Activated CD4-positive, alpha-beta T cell treated with anti-CD3 and anti-CD28 coated beads for 24 hours (primary cell): Measurements from ENCODE around the gene JPT2.
A peak's percentile ranks its signal among the peaks of the same experiment; 100 is the strongest.
"Not testable (repeated sequence)": the region's sequence is repeated elsewhere in the genome, so short reads cannot be mapped to it uniquely, and the experiment has no call there.

ENCODE experiments used
- DNase-seq, 2 donors: peaks; one replicate each; pipeline ENCODE4 v3.0.0-alpha.2; 2020; ENCODE audit warnings: low read depth in 2 of 2

Gene JPT2

DNA sequence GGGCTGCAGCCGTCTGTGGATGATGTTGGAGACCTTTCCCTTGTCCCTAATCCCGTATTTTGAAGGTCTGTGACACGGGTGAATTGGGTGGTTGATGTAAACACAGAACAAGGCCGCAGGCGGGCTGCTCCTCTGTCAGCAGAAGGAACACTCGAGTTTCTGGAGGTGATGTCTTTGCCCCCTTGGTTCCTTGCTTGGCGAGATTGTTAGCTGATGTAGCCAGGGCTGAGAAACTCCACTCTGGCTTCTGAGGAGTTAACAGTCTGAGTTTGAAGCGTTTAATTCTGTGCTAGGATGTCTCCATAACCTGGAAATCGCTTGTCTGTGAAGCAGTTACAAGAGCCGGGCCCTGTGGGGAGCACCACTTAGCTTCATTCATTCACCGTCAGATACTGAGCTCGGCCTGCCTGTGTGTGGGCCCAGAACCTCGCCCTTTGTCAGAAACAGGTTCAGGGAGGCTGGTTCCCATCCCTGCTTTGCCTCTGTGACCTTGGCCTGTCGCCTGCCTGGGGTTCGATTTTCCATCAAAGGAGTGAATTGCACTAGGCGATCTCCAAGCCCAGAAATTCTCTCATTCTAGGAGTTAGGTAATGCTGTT lies 29.2 kb downstream of the JPT2 start:
- no peak for DNase-seq

DNA sequence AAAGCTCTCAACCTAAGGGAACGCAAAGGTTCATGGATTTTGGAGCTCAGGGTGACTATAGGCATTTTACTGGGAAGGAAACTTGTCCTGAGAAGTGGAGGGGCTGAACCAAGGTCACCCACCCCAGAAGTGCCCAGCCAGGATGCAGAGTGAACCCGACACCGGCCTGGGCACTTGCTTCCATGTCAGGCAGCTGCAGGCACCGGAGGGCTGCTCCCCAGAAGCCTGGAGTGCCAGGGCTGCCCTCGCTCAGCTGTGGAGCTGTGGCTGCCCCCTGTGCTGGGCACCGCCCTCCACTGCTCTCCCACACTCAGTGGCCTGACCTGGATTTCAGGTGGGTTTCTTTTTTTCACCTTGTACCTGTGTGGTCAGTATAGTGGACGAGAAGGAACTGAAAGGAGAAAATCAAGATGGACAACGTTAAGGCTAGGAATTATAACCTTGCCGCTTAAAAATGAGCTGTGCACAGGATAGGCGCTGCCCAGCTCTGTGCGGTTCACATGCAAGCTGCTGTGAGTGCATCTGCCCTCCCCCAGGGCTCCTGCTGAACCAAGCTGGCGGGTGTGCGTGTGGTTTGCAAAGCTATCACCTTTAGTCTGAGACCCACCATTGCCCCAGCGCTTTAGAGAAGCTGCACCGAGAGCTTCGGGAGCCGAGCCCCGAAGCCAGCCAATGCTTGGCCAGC lies 30.1 kb downstream of the JPT2 start:
- DNase-seq, result no peak

DNA sequence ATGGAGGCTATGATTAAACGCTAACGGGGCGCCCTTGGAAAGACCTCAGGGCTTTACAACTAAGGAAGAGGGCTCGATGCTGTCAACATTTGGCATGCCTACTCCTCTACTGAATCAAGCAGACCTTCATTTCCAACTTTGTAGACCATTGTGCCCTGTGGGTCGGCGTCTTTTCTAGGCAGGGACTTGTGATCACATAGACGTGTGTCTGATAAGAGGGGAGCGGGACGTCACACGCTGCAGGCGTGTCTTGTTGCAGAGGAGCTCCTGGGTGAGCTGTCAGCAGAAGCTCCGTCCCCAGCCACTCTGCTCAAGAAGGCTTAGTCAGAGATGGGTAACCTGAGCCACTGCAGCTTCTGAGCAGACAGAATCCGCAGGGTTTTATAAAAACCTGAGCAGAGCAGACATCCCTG lies 30.7 kb downstream of the JPT2 start:
- DNase-seq, result no peak

DNA sequence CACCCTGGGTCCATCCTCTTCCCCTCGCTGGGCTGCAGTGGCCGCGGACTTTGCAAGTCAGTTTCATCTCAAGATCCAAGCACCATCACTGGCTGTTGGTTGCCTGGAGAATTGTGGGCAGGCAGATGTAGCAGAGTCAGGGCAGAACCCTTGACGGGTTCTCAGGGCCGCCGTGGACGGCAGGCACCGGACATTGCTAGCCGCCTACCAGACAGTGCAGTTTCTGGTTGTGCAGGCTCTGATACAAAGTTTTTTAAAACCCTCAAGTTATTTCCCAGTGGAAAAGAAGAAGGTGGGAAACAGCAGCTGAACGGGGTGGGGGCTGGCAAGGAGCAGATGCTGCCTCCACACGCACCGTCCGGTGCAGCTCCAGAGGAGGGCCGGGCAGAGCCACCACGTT lies 31.3 kb downstream of the JPT2 start:
- no peak for DNase-seq

DNA sequence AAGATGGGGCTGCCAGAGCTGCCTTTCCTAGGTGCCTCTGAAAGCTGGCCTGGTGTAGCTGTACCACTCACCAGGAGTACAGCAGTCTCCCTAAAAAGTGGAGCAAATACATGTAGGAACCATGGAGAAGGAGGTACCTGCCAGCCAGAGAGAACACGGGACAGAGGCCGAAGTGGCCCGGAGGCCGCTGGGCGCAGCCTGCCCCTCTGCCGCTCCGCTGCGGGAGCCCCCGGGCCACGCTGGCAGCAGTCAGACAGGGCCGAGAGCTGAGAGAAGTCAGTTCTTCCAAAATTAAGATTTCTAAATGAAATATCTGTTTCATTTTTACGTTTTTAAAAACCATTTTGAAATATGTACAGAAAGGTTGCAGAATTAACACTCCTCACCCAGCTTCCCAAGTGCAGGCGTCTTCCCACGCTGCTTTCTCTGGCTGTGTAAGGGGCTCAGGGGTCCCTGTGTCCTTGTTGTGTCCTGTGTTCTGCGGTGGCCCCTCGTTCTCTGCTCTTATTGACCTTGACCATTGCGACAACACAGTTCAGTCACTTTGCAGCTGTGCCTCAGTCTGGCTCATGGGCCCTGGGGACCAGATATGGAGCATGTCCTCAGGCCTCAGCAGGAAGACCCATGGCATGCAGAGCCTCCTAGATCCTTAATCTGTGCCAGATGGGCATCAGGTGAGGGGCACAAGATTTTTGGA lies 32.9 kb downstream of the JPT2 start:
- no peak for DNase-seq

DNA sequence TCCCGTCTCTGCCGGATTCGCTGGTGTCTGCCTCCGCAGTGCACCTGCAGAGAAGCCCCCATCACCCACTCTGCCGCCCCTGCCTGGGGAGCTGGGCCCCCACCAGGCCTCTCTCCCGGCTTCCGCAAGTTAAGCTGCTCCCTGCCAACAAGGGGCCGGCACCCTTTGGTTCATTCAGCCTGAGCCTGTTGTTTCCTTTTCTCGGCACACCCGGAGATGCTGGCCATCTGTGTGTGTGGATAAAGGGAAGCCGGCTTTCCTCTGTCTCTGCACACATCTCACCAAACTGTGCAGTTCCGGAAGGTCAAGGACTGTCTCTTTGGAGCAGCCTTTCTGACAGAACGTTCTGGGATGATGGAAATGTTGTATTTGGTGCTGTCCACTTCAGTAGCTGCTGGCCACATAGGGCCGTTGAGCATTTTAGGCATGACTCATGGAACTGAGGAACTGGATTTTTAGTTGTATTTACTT lies 34.7 kb downstream of the JPT2 start:
- DNase-seq, result no peak

DNA sequence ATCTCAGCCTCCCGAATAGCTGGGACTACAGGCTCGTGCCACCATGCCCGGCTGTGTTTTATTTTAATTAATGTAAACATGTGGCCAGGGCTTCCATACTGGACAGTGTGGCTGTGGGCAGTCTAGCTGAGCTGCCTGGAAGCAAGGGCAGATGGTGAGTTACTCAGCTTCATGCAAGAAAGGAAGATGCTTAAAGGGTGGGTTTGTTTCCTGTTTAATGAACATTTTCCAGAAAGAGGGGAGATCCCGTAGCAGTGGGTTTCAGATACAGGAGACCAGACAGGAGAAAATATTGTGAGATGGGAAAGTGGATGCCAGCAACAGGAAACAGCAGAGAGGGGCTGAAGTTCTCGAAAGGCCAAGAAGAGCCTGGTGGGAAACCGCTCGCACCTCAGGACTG lies 35.3 kb downstream of the JPT2 start:
- DNase-seq, result no peak

DNA sequence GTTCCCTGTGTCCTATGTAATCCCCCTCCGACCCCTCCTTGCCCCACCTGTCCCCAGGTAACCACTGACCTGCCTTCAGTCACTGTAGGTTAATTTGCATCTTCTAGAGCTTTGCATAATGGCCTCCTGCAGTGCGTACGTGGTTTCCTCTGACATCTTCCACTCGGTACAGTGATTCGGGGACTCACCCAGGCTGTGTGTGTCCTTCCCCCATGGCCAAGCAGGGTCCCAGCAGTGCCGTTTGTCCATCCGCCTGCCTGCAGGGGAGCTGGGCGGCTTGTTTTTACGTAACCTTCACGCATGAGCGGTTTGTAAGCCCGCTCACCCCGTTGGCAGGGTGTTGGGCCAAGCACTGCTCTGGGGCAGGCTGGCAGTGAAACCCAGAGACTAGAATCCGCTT lies 35.9 kb downstream of the JPT2 start:
- no peak for DNase-seq

DNA sequence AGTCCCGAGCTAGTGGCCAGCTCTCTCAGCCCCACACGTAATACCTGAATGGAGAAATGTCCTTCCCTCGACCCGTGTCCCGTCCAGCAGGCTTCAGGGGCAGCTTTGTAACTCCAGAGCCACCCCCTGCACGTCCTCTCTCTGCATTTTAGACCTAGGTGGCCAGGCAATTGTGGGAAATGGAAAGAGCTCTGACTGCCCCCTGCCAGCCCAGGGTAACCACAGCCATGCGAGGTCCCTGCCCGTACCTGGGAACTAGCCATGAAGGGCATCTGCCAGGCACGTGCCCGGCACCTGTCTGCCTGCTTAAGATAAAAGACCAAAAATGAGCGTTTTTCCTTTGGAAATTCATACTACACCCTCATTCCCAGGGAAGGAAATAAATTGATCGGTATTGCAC lies 37.1 kb downstream of the JPT2 start:
- no peak for DNase-seq

DNA sequence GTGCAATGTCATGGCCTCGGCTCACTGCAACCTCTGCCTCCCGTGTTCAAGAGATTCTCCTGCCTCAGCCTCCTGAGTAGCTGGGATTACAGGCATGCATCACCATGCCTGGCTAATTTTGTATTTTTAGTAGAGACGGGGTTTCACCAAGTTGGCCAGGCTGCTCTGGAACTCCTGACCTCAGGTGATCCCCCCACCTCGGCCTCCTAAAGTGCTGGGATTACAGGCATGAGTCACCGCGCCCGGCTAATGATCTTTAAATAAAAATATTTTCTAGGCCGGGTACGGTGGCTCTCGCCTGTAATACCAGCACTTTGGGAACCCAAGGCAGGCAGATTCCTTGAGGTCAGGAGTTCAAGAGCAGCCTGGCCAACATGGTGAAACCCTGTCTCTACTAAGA lies 40.2 kb downstream of the JPT2 start:
- not testable (repeated sequence) for DNase-seq

DNA sequence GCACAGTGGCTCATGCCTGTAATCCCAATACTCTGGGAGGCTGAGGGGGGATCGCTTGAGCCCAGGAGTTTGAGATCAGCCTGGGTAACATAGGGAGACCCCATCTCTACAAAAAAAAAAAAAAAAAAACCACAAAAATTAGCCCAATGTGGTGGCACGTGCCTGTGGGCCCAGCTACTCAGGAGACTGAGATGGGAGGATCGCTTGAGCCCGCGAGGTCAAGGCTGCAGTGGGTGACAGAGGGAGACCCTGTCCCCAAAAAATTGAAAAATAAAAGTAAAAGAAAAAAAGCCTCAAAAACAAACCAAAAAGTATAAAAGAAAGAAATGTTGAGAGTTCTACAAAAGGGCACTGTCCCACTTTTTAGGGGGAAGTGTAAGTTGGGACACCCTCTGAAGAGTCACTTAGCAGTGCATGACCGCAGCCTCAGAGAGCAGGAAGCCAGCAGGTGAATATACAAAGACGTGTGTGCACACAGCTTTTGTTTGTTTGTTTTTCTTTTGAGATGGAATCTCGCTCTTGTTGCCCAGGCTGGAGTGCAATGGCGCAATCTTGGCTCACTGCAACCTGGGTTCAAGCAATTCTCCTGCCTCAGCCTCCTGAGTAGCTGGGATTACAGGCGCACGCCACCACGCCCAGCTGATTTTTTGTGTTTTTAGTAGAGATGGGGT lies 41.6 kb downstream of the JPT2 start:
- DNase-seq, result not testable (repeated sequence)

DNA sequence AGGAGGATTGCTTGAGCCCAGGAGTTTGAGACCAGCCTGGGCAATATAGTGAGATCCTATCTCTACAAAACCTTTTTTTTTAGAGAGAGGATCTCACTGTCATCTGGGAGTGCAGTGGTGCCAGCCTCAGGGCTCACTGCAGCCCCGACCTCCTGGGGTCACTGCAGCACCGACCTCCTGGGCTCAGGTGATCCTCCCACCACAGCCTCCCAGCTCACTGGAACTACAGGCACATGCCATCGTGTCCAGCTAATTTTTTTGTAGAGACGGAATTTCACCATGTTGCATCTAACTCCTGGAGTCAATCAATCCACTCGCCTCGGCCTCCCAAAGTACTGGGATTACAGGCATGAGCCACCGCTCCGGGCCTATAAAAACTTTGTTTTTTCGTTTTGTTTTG lies 43.3 kb downstream of the JPT2 start:
- no peak for DNase-seq

DNA sequence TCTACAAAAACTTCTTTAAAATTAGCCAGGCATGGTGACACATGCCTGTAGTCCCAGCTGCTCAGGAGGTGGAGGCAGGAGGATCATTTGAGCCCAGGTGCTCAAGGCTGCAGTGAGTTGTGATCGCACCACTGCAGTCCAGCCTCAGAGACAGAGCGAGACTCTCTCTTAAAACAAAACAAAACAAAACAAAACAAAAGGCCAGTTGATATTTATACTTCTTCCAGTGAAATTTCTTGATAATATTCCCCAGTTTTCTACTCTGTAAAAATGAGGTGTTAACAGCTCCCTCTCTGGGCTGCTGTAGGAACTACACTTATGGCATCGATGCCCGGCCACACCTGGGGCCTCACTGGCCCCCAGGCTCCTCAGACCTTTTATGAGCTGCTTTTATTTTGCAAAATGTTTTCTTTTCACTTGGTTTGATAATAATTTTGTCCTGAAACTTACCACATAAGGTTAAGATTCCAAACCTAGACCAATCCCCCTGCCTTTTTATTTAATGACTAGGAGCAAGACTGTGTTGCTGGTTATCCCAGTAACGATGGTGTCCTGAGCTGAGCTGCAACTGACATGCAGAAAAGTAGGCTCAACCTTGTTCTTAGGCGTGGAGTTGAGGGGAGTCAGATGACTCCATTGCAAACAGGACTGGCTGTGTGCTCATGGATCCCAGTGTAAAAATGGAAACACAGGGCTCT lies 45.5 kb downstream of the JPT2 start:
- DNase-seq, result peak in 1 of 2 donors; percentile 23

DNA sequence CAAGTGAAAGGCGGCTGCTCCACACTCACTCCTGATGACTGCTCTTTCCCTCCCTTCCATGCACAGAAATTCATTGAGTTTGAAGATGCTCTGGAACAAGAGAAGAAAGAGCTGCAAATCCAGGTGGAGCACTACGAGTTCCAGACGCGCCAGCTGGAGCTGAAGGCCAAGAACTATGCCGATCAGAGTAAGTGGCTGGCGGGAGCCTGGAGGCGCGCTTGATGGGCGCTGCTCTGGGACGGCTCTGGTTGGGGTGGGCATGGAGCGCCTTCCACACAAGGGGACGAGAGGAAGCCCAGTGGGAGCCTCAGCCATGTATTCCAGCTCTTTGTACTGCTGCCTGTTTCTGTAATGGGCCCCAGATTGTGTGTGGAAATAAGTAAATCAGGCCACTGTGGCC lies 46.4 kb downstream of the JPT2 start:
- DNase-seq, result no peak

DNA sequence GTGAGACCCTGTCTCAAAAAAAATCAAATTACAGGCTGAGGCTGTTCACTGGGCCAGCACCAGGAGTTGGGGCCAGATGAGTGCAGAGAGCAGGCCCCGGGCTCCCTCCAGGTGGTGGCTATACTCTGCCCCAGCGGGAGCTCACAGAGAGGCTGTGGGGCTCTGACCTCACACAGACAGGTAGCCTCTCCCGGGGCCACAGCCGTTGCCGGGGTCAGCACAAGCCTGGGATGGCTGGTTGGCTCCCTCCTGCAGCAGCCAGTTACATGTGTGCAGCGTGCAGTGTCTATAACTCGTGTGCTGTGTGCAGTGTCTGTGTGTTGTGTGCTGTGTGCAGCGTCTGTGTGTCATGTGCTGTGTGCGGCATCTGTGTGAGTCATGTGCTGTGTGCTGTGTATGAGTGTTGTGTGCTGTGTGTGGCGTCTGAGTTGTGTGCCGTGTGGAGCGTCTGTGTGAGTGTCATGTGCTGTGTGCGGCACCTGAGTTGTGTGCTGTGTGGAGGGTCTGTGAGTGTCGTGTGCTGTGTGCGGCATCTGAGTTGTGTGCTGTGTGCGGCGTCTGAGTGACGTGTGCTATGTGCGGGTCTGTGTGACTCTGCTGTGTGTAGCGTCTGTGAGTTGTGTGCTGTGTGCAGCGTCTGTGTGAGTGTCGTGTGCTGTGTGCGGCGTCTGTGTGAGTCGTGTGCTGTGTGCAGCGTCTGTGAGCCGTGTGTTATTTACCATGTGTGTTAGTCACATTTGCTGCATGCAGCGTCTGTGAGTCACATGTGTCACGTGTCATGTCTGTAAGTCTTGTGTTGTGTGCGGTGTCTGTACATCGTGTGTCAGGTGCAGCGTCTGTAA lies 48.8 kb downstream of the JPT2 start:
- DNase-seq, result no peak

DNA sequence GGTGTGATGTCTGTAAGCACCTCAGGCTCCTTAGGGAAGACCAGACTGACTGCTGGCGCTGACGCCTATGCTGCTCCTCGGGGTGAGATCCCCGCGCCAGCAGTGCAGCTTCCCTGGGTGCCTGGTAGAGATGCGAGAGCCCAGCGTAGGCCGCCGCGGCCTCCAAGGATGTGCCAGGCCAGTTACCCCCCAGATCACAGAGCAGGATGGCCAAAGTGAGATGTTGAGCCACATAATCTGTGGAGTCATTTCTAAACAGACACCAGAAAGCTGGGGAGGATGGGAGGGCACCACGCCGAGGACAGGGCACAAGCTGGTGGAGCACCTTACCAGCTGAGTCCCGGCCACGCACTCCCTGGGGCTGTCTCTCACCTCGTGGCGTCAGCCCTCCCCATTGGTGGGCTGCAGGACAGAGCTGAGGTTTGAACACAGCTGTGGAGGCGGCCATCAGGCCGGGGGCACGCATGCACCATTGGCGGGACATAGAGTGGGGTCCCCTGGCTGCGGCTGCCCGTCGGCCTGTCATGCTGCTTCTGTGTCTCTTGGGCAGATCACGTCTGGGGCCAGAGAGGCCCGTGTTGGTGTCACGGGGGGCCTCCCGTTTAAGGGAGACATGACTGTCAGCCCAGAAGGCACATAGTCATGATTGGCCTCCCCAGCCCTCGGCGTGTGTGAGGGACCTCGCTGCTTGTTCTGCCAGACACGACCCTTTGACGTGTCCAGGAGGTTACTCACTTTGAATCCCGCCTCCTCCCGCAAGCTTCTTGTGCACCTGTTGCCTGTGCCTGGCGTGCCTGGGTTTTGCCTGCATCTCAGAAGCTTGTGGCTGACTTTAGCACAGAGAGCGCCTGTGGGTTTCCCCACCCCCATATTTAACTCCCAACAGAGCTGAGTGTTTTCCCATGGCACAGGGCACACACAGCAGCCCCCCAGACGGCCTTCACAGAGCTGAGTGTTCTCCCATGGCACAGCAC lies 49.9 kb downstream of the JPT2 start:
- no peak for DNase-seq

DNA sequence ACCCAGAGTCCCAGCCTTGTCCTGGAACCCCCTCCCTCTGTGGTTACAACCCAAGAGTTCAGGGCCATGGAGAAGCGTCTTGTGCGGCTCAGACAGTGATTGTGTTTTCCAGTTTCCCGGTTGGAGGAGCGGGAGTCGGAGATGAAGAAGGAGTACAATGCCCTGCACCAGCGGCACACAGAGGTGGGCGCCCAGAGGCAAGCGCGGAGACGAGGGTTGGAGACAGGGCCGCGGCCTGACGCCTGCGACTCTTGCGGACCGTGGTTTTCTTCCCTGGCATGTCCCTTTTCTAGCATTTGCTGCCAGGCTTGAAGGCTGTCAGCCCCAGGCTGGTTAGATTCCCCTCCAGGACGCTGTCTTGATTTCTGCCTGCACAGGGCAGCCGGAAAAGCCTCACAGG lies 50.9 kb downstream of the JPT2 start:
- no peak for DNase-seq

DNA sequence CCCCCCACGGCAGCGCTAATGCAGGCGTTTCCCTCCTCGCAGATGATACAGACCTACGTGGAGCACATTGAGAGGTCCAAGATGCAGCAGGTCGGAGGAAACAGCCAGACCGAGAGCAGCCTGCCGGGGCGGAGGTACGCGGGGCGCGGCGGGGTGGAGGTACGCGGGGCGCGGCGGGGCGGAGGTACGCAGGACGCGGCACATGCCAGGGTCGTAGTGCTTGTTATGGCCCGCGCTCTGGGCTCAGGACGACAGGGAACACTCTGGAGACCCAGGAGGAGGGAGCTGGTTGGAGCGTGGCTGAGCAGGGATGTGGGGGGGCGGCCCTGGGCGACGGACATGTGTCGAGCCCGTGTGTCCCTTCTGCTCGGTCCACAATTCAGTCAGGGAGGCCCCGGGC lies 51.4 kb downstream of the JPT2 start:
- no peak for DNase-seq

DNA sequence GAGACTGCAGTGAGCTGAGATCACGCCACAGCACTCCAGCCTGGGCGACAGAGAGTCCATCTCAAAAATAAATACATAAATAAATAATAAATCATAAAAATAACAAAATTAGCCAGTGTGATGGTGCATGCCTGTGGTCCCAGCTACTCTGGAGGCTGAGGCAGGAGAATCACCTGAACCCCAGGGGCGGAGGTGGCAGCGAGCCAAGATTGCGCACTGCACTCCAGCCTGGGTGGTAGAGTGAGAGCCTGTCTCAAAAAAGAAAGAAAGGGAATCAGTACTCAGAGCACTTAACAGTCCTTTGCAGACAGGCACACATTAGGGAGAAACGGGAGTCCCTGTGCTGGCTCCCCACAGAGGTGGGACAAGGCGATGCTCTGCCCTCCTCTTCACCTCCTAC lies 53.0 kb downstream of the JPT2 start:
- DNase-seq, result no peak

DNA sequence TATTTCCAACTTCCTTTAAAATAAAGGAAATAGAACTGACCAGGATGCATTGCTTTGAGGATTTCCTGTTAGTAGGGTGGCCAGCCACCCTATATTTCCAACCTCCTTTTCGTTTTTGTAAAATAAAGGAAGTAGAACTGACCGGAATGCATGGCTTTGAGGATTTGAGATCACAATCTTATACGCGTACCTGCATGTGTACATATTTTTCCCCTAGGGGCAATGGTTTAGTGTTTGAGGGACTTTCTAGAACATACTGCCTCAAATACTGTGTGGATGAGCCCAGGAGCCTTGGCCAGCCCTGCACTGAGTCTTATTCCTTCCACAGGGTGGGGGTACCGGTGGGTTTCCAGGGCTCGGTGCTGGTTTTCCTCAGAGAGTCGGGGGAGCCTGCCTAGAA lies 53.5 kb downstream of the JPT2 start:
- no peak for DNase-seq
